NCI-H146 treated with DMSO at 0.1 percent for 48 hours (cell line): Measurements from ENCODE around the gene SAXO2.
"Not testable (repeated sequence)": the region's sequence is repeated elsewhere in the genome, so short reads cannot be mapped to it uniquely, and the experiment has no call there.

Experiments used
- DNase-seq: peaks from one replicate; lab custom pipeline; 2025; ENCODE audit not compliant: unreplicated experiment; lab: John Stamatoyannopoulos, UW

SAXO2 gene, protein sequence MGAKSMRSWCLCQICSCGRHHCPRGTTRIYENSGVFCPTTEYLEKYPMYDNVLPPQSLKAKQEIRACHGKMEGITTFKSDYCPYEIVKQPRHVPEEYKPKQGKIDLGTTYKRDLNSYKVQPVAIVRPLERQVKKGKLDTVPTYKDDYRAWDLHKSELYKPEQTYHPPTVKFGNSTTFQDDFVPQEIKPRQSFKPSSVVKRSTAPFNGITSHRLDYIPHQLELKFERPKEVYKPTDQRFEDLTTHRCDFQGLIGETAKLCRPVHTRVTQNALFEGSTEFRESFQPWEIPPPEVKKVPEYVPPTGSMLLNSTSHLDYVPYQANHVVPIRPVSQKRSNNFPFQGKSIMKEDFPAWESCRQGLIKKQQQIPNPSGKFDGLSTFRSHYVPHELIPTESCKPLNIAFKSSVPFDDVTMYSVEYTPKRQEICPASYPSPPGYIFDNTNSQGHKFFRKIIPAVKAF

GRCh38 chr15:82262422-82263026 is at the start of gene SAXO2, which contains the start of gene EFL1:
TSS of gene SAXO2 (plus strand) at chr15:82262818. CDS start at chr15:82262880, 62 bp downstream.
TSS of gene EFL1 (minus strand) at chr15:82262734. CDS start at chr15:82261778, 956 bp downstream.
- peak; percentile 61 for DNase-seq

- DNase-seq: not testable (repeated sequence)
Observed at GRCh38 chr15:82216092-82216491, 46.5 kb upstream of the SAXO2 start.

DNA sequence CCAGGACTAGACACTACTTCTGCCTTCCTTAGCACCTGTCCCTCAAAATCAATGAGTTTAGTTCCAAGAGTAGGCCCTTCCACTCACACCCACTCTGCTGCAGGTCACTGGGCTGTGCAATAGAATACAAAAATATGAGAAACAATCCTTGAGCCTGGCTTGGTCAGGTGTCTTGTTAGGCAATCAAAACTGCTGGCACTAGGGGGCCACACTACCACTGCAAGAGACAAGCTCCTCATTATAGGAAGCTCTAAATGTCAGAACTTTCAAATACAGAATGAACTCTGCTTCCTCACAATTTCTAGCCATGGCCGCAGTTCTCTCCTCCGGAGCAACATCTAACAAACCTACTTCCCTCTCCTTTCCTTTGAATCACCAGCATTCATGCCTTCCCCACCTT is 41.1 kb upstream of the SAXO2 start:
- not testable (repeated sequence) for DNase-seq

DNA sequence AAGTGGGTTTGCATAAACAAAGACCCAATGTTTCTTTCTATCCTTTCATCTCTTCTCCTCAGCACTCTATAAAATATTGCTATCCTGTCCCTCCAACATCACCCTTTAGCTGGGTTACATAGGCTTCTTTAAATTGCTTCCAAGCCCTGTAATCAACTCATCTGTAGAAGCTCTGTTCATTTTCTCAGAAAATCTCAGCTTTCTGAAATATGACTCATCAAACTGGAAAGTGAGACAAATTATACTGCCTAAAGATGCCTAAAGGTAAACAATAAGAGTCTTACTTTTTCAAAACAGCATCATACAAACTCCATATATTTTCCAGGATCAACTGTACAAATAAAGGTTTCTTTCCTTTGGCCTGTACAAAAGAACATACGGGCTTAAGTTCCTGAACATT is 33.9 kb upstream of the SAXO2 start:
- no peak for DNase-seq

- DNase-seq: no peak
Observed at GRCh38 chr15:82231233-82231632, 31.4 kb upstream of the SAXO2 start.

- peak; percentile 7 for DNase-seq
Observed at GRCh38 chr15:82231842-82232241, 30.8 kb upstream of the SAXO2 start.

GRCh38 chr15:82237944-82238534 is 24.6 kb upstream of the SAXO2 start:
- DNase-seq: not testable (repeated sequence)

DNA sequence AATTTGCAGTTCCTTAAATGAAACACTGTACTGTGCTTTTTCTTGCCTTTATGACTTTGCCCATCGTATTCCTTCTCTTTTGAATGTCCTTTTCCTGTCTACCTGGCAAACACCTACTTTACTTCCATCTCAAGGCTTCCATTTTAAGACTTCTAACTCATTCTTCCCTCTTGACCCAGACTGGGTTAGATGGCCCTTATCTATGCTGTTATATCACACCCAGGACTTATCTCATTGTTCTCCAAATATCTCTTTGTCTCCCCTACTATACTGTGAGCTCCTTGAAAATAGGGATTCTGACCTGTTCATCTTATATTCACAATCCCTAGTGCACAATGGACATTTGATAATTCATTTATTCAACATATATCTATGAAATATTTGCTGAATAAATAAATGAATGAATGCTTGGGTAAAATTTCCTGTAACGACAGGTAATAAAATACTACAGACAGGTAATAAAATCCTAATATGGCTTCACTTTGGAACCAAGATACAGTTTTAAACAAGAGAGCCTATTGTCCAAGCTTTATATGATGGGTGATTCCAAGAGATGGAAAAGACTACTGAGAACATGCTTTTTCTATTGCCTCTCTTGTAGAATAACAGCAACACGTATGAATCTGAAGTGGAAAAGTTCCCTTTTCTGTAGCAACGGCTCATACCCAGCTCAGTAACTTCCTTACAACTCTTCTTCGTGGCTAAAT is 22.8 kb upstream of the SAXO2 start:
- no peak for DNase-seq

DNA sequence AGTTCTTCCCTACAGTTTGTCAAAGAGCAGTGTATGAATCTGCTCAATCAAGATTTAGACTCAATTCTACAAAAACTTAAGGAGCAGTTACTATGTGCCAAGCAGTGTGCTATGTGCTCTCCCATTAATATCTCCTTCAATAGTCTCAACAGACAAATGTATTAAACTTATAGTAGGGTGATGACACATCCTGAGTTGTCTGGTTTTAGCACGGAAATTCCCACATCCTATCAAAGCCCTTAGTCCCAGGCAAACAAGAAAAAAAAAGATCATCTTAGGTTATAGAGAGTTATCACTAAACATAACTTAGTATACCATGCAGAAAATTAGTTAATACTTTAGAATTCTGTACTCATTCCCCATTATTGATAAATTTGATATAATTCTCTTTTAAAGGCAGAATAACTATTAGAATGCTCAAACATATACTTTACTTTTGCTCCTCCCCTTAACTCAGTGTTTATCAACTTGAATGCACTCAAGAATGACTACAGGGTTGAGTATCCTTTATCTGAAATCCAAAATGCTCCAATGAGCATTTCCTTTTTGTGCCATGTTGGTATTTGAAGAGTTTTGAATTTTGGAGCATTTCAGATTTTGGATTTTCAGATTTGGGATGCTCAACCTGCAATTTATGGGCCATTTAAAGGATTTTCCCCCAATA is 20.6 kb upstream of the SAXO2 start:
- not testable (repeated sequence) for DNase-seq

- not testable (repeated sequence) for DNase-seq
Observed at GRCh38 chr15:82243644-82244043, 19.0 kb upstream of the SAXO2 start.

DNA sequence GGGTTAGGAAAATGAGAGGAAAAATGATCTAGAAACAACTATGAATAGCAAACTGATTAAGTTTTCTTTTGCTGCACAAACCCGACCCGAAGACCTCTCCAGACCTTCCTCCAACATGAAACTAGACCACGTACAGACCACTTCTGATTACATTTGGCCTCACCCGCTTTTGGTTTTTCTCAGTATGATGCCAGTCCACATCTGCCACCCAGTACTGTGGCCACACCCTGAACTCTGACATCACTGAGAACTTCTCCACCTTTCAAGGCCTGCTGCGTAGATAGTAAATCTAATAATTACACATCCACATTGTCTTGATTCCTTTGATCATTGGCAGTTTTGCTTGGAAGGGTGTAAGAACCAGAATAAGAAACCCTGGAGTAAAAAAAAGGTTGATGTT is 16.7 kb upstream of the SAXO2 start:
- not testable (repeated sequence) for DNase-seq

DNA sequence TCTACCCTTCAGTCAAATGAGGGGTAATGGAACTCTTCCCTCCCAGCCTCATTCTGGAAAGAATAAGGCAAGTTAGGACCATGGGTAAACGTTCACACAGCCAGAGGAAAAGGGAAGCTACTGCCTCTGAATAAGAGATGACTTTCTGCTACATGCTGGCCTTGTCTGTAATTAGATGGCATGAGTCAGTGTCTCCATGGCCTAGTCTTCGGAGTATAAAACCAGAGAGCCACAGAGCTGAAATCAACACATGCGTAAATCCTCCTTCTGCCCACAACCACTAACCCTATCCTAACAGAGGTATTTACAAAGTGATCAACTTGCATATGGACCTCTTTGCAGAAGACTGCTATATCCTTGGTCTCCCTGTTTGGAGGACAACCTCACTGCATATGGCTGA is 14.4 kb upstream of the SAXO2 start:
- DNase-seq: not testable (repeated sequence)

GRCh38 chr15:82261566-82262421 is 824 bp upstream of the SAXO2 start:
- not testable (repeated sequence) for DNase-seq

DNA sequence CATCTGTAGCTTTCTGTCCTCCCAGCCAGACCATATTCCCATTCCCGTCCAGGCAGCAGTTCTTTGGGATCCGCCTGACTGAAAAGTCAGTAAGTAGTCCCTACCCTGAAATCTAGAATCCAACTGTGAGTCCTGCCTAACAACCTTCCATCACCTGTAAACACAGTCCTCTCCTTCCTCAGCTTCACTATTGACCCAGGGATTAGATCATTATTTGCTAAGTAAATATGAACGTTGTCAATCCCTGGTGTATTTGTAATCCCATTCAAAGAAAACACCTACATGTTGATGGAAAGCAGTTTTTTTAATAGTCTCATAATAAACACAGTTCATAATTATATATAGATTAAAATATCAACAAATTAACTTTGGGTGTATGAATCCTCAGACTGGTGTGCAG is 732 bp downstream of the SAXO2 start:
- peak; percentile 80 for DNase-seq

GRCh38 chr15:82267137-82267536 is 4.5 kb downstream of the SAXO2 start:
- not testable (repeated sequence) for DNase-seq

DNA sequence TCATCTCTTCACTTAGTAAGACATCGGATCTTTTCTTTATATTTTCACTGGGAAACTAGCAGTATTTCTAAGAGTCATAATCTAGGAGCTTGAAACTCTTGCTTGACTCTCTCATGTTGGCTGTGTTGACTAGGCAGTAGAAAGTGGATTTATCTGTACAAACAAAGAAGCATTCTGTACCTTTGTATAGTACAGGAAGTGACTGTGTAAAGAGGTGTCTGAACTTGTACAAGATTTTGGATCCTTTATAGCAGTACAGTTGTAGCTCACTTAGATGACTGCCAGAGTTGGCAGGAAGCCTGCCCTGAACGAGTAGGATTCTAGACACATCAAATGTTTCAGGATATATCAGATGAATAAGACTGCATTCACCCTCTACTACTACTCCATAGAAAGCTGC is 5.8 kb downstream of the SAXO2 start:
- DNase-seq: not testable (repeated sequence)

DNA sequence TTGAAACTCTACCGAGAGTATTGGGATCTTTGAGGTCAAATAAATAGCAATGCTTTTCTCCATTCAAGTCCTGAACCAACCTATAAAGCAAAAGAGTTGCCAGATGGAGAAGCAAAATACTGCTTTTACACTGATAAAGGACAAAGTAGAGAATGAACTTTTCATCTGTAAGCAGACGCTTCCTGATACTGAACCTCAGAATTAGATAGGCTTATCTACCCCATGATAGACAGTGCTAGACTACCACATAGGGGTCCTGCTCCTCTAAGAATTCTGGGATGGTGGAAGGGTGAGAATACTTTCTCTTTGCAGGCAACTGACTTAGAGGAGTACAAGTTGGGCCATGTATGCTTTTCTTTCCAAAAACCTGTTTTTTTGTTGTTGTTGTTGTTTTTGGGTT is 9.5 kb downstream of the SAXO2 start:
- no peak for DNase-seq

DNA sequence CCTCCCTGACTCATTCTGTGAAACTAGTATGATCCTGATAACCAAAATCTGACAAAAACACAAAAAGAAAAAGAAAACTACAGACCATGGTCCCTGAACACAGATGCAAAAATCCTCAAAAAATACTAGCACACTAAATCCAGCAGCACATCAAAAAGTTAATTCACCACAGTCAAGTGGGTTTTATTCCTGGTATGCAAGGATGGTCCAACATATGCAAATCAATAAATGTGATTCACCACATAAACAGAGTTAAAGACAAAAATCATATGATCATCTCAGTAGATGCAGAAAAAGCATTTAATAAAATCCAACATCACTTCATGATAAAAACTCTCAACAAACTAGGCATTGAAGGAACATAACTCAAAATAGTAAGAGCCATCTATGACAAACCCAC is 12.8 kb downstream of the SAXO2 start:
- no peak for DNase-seq

DNA sequence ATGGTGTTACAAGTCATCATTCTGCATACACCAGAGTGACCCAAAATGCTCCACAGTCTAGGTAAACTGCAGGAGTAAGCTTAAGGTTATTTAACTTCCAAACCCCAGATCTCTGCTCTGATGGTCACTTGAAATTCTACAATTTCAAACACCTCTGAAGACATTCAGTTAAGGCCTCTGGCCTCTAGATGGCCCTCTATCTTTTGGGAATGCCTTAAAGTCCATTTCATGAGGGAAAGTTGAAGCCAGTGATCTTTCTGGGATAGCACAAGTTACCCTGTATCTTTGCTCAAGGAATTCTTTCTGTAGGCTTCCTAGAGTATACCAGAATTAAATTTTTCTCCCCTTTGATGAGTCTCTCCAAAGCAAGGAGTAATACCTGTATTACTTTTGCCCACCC is 18.7 kb downstream of the SAXO2 start:
- DNase-seq: not testable (repeated sequence)

- not testable (repeated sequence) for DNase-seq
Observed at GRCh38 chr15:82282386-82282785, 19.8 kb downstream of the SAXO2 start.
